Caco-2 (cell line): ENCODE results near the gene ABCB11. TPM values are rescaled to one million over a fixed set of nuclear protein-coding genes. Genes with fewer than 3 reads are reported as not detected.

Experiments used
- BruUV-seq: library from RNA; stranded (reverse); fragments of 400-500 nt; replicated peaks from 2 replicates; lab custom pipeline; 2021; lab: Mats Ljungman, UMichigan
- CTCF ChIA-PET: fragments of 300-600 bp; sonication (Branson Sonifier 250); formaldehyde crosslinking; loops from one replicate; lab custom pipeline; 2022; ENCODE audit warnings: antibody characterized with exemption; lab: Charles Lee
- POLR2A ChIA-PET: fragments of 300-600 bp; sonication (Branson Sonifier 250); formaldehyde crosslinking; loops from one replicate; lab custom pipeline; 2022; ENCODE audit warnings: antibody characterized with exemption; lab: Charles Lee
- DNase-seq, 2 experiments: peaks; one replicate each; pipeline versions ENCODE4 v3.0.0 to v3.0.0-alpha.2; 2020 to 2022
- H3K27me3 ChIP-seq: replicated peaks from 2 replicates; pipeline ENCODE4 v1.6.0; 2011; ENCODE audit warnings: low read length; ENCODE audit not compliant: control insufficient read depth, insufficient read depth
- H3K36me3 ChIP-seq: 2 replicates; pipeline ENCODE4 v1.5.1; 2011; ENCODE audit warnings: low read length; ENCODE audit not compliant: control insufficient read depth, insufficient read depth
- H3K4me1 ChIP-seq: fragments of 250-450 bp; sonication (Bioruptor Pico); 2 replicates; pipeline ENCODE4 v1.5.1; 2020; ENCODE audit warnings: mild to moderate bottlenecking
- H3K4me3 ChIP-seq: 2 replicates; pipeline ENCODE4 v1.5.1; 2011; ENCODE audit warnings: low read depth, mild to moderate bottlenecking, control low read depth, low read length
- H3K9me3 ChIP-seq: fragments of 250-450 bp; sonication (Bioruptor Pico); 2 replicates; pipeline ENCODE4 v1.5.1; 2020; ENCODE audit warnings: mild to moderate bottlenecking, moderate library complexity
- H3K27ac Mint-ChIP-seq: one replicate; pipeline ENCODE4 v1.8.0; 2022; ENCODE audit warnings: mixed read lengths; ENCODE audit not compliant: unreplicated experiment
- H3K27me3 Mint-ChIP-seq: one replicate; pipeline ENCODE4 v1.8.0; 2022; ENCODE audit warnings: mixed read lengths; ENCODE audit not compliant: insufficient read depth, unreplicated experiment
- H3K36me3 Mint-ChIP-seq: one replicate; pipeline ENCODE4 v1.8.0; 2022; ENCODE audit warnings: mild to moderate bottlenecking, mixed read lengths; ENCODE audit not compliant: insufficient read depth, unreplicated experiment
- H3K4me1 Mint-ChIP-seq: one replicate; pipeline ENCODE4 v1.8.0; 2022; ENCODE audit warnings: low read depth, mixed read lengths; ENCODE audit not compliant: unreplicated experiment
- H3K4me3 Mint-ChIP-seq: one replicate; pipeline ENCODE4 v1.8.0; 2022; ENCODE audit warnings: mild to moderate bottlenecking, moderate library complexity, mixed read lengths; ENCODE audit not compliant: unreplicated experiment
- H3K9me3 Mint-ChIP-seq: one replicate; pipeline ENCODE4 v1.8.0; 2022; ENCODE audit warnings: mixed read lengths; ENCODE audit not compliant: unreplicated experiment
- CTCF ChIP-seq, 2 experiments: fragments of 200-600 bp in 1 of 2; IDR thresholded peaks; 1 replicate in 1 of 2; 2 replicates in 1 of 2; pipeline versions ENCODE4 v1.5.1 to v1.8.0; 2011 to 2022; ENCODE audit warnings: antibody characterized with exemption in 1 of 2, control low read depth in 1 of 2, inconsistent platforms in 1 of 2, low read depth in 1 of 2, low read length in 1 of 2, mild to moderate bottlenecking in 1 of 2, moderate library complexity in 1 of 2; ENCODE audit not compliant: insufficient read depth in 1 of 2, severe bottlenecking in 1 of 2, unreplicated experiment in 1 of 2
- intact Hi-C: fragments of 100-400 bp; cut with micrococcal nuclease; formaldehyde crosslinking; loops from one replicate; pipeline ENCODE4 v1.10.0; 2022; ENCODE audit not compliant: unreplicated experiment
- total RNA-seq: library from RNA; stranded (reverse); gene quantifications from 2 replicates; pipeline ENCODE4 v1.2.3, GENCODE V29; 2022

ABCB11 gene
- total RNA-seq, 1 experiment from 2014 or later = not detected

DNA sequence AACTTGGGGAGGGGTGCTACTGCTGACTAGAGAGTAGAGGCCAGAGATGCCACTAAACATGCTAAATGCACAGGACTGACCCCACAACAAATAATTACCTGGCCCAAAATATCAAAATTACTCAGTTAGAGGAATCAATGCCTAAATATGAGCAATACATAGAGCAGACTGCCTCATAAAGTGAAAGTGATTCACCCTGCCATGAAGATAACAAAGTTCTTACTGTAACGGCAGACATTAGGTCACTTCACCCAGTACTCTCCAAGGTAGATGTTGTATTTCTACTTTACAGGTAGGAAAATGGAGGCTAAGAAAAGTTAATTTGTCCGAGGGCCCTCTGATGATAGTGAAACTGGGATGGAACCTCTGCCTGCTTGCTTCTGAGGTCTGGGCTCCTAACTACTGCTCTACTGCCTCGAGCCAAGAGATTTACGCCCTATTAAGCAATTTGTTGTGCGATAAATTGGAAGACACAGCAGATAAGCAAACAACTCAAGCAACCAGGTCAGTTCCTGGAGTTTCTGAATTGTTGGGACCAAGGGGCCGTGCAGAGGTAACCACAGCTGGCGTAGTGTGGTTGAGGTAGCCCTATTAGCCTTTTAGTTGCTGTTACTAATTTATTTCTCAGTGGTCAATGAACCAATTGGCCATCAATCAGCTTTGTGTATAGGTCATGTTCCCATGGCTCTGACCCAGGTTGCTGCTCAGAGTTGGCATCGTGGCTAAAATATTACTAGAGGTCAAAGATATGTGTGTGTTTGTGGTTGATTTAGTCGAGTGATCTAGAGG, 43.0 kb upstream of the ABCB11 start:
- Mint-ChIP-seq H3K27ac (no peak overlapping the region), H3K9me3 (no peaks in the 10 kb centered on the region), H3K36me3 (no peaks in the 10 kb centered on the region), H3K4me3 (no peak overlapping the region), H3K27me3 (peaks cover 14% of the 10 kb centered on the region), H3K4me1 (peaks cover 9% of the 10 kb centered on the region)
- TF ChIP-seq CTCF (IDR thresholded peaks at IDR 0.05; ENCODE audit: insufficient read depth in 1 of 2, low read depth in 1 of 2, low read length in 1 of 2, severe bottlenecking in 1 of 2, unreplicated experiment in 1 of 2) = no peak
- ChIA-PET CTCF (no interaction called here), POLR2A (no interaction called here)
- Histone ChIP-seq H3K36me3 (no peaks in the 10 kb centered on the region), H3K4me1 (no peaks in the 10 kb centered on the region), H3K9me3 (no peaks in the 10 kb centered on the region), H3K27me3 (no peaks in the 10 kb centered on the region), H3K4me3 (no peak overlapping the region)
- no peak for DNase-seq
- intact Hi-C loops = no loop called here
- no TSS peak for BruUV-seq

- no peak for DNase-seq
- Histone ChIP-seq H3K27me3 (no peaks in the 10 kb centered on the region), H3K36me3 (no peaks in the 10 kb centered on the region), H3K4me3 (no peak overlapping the region), H3K4me1 (no peaks in the 10 kb centered on the region), H3K9me3 (no peaks in the 10 kb centered on the region)
- intact Hi-C loops = no loop called here
- no peaks in the 10 kb centered on the region for H3K9me3 Mint-ChIP-seq
- H3K4me3 Mint-ChIP-seq = no peak overlapping the region
- peaks cover 10% of the 10 kb centered on the region for H3K27me3 Mint-ChIP-seq
- TF ChIP-seq CTCF (IDR thresholded peaks at IDR 0.05; ENCODE audit: insufficient read depth in 1 of 2, low read depth in 1 of 2, low read length in 1 of 2, severe bottlenecking in 1 of 2, unreplicated experiment in 1 of 2) = no peak
- no peaks in the 10 kb centered on the region for H3K36me3 Mint-ChIP-seq
- no TSS peak for BruUV-seq
- no peak overlapping the region for H3K27ac Mint-ChIP-seq
- CTCF ChIA-PET = no interaction called here
- POLR2A ChIA-PET = no interaction called here
- H3K4me1 Mint-ChIP-seq = peaks cover 9% of the 10 kb centered on the region
These were observed 42.3 kb upstream of the ABCB11 start for GRCh38 chr2:169073211-169073962.

DNA sequence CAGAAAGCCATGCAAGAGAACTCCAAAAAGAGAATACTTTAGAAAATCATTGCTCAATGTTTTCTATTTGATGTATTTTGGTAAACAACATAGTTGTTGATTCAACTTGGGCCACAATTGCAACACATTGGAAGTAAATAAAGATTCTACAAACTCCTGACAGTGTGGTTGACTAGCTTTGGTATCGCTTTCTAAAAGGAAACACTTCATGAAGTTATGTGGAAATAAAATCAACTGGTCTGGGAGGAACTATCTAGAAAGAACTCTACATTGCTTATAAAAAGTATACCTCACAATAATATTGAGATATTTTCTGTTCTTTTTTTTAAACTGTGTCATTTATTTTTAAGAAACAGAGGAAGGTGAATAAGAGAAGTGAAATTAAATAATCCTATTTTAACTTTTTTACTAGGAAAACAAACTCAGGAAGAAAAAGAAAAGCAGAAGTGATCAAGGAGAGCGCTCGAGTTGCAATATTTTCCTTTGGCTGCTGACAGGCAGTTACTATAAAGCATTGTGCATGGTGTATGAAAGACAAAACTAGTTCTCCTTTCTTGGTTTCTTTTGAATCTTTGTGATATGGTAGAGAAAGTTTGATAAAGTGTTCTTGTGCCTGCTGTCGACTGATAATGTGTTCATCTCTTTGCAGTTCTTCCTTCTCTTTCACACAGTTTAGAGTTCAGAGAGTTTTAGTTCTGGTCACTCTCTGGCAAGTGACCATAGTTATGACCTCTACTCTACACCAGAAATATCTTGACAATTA, 41.2 kb upstream of the ABCB11 start:
- Mint-ChIP-seq H3K36me3 (no peaks in the 10 kb centered on the region), H3K27me3 (peaks cover 8% of the 10 kb centered on the region)
- intact Hi-C loops = no loop called here

More for the DNA sequence above, 41.2 kb upstream of the ABCB11 start:
- no peak overlapping the region for H3K27ac Mint-ChIP-seq
- Histone ChIP-seq H3K9me3 (no peaks in the 10 kb centered on the region), H3K4me1 (no peaks in the 10 kb centered on the region), H3K4me3 (no peak overlapping the region), H3K36me3 (no peaks in the 10 kb centered on the region), H3K27me3 (no peaks in the 10 kb centered on the region)
- no peaks in the 10 kb centered on the region for H3K9me3 Mint-ChIP-seq
- peaks cover 9% of the 10 kb centered on the region for H3K4me1 Mint-ChIP-seq
- POLR2A ChIA-PET = no interaction called here
- no peak for DNase-seq
- H3K4me3 Mint-ChIP-seq = no peak overlapping the region
- CTCF ChIA-PET = no interaction called here
- BruUV-seq = no TSS peak
- no peak for TF ChIP-seq CTCF (IDR thresholded peaks at IDR 0.05; ENCODE audit: insufficient read depth in 1 of 2, low read depth in 1 of 2, low read length in 1 of 2, severe bottlenecking in 1 of 2, unreplicated experiment in 1 of 2)
